HepG2 (cell line): ENCODE data around the gene ZNF782. TPM values are rescaled to one million over a fixed set of nuclear protein-coding genes. Genes with fewer than 3 reads are reported as not detected.

Source experiments
- SOX5 ChIP-seq: IDR thresholded peaks from 2 replicates; pipeline ENCODE4 v1.6.1; 2016; ENCODE audit warnings: borderline replicate concordance
- TBX3 ChIP-seq: fragments of 450-650 bp; IDR thresholded peaks from 2 replicates; pipeline ENCODE4 v1.6.1; 2017; ENCODE audit warnings: antibody characterized with exemption, mild to moderate bottlenecking, inconsistent platforms, borderline replicate concordance
- ZNF33B ChIP-seq: sonication (generic); formaldehyde crosslinking; IDR thresholded peaks from 2 replicates; pipeline ENCODE4 v1.5.1; 2020; ENCODE audit warnings: mild to moderate bottlenecking, missing genetic modification reagents
- ZNF737 ChIP-seq: sonication (generic); formaldehyde crosslinking; IDR thresholded peaks from 2 replicates; pipeline ENCODE4 v1.5.0; 2020; ENCODE audit warnings: missing genetic modification reagents, mild to moderate bottlenecking, borderline replicate concordance
- polyA plus RNA-seq, 8 experiments: library from polyadenylated mRNA; depleted of rRNA in 3 of 8; stranded (reverse) in 7 of 8; unstranded in 1 of 8; fragments of >200 nt; fragmentation: Illumina TruSeq in 4 of 8; extraction: Trizol in 4 of 8; gene quantifications; 2 replicates each; pipeline versions ENCODE4 v1.2.1 to v1.2.3, GENCODE V29; 2011 to 2016; ENCODE audit warnings: low read depth in 4 of 8, missing spikeins in 1 of 8, mixed read lengths in 1 of 8; ENCODE audit not compliant: insufficient read depth in 1 of 8
- total RNA-seq, 5 experiments: library from RNA; depleted of rRNA; stranded (reverse); fragments of >200 nt; fragmentation: Illumina TruSeq; extraction: Trizol; gene quantifications; 2 replicates each; pipeline ENCODE4 v1.2.3, GENCODE V29; 2016; ENCODE audit warnings: low read depth in 1 of 5
- TF ChIP-seq, protein P1 (sequence below): sonication (generic); formaldehyde crosslinking; IDR thresholded peaks from 2 replicates; pipeline ENCODE4 v1.5.0; 2020; ENCODE audit warnings: mild to moderate bottlenecking, missing genetic modification reagents, borderline replicate concordance
- TF ChIP-seq, protein P2 (sequence below): sonication (generic); formaldehyde crosslinking; IDR thresholded peaks from 2 replicates; pipeline ENCODE4 v1.4.0; 2020; ENCODE audit warnings: mild to moderate bottlenecking, missing genetic modification reagents
- TF ChIP-seq, protein P3 (sequence below), 2 experiments: fragments of 450-650 bp in 1 of 2; sonication (generic) in 1 of 2; formaldehyde crosslinking in 1 of 2; IDR thresholded peaks; 2 replicates each; pipeline versions ENCODE4 v1.6.1 to v1.8.0; 2016 to 2022; ENCODE audit warnings: antibody characterized with exemption in 1 of 2, mild to moderate bottlenecking in 1 of 2, missing genetic modification reagents in 1 of 2

Gene ZNF782
- total and polyA plus RNA-seq, 2 of the 13 experiments (the other 11 are each of a cell fraction or from before 2014, with no cell fraction given): 1.4 to 4.9 TPM

DNA sequence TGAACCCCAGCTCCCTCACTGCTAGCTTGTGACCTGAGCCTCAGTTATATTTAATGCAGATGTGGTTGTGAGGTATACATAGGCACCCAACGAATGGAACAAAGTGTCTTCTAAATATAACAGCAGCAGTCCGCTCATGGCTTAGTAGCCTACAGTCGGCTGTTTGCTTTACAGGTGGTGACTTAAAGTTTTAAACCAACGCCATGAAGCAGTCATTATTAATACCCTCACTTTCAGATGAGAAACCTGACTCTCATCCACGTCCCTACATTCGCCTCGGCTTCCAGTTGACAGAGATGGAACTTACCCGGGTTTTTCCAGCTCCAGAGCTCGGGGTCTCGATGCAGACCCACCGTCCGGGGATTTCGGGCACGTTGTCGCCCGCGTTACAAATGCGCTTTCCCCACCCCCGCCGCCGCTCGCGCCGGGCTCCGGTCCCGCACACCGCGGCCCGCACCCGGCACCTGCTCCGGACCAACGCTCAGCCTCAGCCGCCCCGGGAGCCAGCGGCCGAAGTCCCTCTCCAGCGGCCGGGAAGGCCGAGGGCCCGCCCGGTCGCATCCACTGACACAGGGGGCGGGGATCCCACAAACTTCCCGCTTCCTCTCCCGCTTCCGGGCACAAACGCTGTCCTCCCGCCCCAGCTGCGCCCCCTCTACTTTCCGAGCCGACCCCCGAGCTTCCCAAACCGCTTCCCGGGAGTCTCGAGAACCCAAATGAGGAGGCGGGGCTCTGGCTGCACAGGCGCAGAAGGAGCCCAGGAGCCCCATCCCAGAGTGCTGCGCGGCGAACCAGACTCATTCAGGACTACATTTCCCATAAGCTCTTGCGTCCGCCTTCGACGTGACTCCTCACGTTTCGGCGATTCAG is at the start of gene ZNF782 (continued):
- TF ChIP-seq TBX3 (no peak), SOX5 (0 out of 2 replicates have a peak, but pooled peaks have one; percentile 50), ZNF33B (CRISPR knock-in tag) (no peak), ZNF737 (CRISPR knock-in tag) (no peak)
- TF ChIP-seq, protein P1, sequence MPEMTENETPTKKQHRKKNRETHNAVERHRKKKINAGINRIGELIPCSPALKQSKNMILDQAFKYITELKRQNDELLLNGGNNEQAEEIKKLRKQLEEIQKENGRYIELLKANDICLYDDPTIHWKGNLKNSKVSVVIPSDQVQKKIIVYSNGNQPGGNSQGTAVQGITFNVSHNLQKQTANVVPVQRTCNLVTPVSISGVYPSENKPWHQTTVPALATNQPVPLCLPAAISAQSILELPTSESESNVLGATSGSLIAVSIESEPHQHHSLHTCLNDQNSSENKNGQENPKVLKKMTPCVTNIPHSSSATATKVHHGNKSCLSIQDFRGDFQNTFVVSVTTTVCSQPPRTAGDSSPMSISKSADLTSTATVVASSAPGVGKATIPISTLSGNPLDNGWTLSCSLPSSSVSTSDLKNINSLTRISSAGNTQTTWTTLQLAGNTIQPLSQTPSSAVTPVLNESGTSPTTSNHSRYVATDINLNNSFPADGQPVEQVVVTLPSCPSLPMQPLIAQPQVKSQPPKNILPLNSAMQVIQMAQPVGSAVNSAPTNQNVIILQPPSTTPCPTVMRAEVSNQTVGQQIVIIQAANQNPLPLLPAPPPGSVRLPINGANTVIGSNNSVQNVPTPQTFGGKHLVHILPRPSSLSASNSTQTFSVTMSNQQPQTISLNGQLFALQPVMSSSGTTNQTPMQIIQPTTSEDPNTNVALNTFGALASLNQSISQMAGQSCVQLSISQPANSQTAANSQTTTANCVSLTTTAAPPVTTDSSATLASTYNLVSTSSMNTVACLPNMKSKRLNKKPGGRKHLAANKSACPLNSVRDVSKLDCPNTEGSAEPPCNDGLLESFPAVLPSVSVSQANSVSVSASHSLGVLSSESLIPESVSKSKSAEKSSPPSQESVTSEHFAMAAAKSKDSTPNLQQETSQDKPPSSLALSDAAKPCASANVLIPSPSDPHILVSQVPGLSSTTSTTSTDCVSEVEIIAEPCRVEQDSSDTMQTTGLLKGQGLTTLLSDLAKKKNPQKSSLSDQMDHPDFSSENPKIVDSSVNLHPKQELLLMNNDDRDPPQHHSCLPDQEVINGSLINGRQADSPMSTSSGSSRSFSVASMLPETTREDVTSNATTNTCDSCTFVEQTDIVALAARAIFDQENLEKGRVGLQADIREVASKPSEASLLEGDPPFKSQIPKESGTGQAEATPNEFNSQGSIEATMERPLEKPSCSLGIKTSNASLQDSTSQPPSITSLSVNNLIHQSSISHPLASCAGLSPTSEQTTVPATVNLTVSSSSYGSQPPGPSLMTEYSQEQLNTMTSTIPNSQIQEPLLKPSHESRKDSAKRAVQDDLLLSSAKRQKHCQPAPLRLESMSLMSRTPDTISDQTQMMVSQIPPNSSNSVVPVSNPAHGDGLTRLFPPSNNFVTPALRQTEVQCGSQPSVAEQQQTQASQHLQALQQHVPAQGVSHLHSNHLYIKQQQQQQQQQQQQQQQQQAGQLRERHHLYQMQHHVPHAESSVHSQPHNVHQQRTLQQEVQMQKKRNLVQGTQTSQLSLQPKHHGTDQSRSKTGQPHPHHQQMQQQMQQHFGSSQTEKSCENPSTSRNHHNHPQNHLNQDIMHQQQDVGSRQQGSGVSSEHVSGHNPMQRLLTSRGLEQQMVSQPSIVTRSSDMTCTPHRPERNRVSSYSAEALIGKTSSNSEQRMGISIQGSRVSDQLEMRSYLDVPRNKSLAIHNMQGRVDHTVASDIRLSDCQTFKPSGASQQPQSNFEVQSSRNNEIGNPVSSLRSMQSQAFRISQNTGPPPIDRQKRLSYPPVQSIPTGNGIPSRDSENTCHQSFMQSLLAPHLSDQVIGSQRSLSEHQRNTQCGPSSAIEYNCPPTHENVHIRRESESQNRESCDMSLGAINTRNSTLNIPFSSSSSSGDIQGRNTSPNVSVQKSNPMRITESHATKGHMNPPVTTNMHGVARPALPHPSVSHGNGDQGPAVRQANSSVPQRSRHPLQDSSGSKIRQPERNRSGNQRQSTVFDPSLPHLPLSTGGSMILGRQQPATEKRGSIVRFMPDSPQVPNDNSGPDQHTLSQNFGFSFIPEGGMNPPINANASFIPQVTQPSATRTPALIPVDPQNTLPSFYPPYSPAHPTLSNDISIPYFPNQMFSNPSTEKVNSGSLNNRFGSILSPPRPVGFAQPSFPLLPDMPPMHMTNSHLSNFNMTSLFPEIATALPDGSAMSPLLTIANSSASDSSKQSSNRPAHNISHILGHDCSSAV (CRISPR knock-in tag): no peak
- TF ChIP-seq, protein P2, sequence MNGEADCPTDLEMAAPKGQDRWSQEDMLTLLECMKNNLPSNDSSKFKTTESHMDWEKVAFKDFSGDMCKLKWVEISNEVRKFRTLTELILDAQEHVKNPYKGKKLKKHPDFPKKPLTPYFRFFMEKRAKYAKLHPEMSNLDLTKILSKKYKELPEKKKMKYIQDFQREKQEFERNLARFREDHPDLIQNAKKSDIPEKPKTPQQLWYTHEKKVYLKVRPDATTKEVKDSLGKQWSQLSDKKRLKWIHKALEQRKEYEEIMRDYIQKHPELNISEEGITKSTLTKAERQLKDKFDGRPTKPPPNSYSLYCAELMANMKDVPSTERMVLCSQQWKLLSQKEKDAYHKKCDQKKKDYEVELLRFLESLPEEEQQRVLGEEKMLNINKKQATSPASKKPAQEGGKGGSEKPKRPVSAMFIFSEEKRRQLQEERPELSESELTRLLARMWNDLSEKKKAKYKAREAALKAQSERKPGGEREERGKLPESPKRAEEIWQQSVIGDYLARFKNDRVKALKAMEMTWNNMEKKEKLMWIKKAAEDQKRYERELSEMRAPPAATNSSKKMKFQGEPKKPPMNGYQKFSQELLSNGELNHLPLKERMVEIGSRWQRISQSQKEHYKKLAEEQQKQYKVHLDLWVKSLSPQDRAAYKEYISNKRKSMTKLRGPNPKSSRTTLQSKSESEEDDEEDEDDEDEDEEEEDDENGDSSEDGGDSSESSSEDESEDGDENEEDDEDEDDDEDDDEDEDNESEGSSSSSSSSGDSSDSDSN (CRISPR knock-in tag): peak; percentile 94
- TF ChIP-seq, protein P3, sequence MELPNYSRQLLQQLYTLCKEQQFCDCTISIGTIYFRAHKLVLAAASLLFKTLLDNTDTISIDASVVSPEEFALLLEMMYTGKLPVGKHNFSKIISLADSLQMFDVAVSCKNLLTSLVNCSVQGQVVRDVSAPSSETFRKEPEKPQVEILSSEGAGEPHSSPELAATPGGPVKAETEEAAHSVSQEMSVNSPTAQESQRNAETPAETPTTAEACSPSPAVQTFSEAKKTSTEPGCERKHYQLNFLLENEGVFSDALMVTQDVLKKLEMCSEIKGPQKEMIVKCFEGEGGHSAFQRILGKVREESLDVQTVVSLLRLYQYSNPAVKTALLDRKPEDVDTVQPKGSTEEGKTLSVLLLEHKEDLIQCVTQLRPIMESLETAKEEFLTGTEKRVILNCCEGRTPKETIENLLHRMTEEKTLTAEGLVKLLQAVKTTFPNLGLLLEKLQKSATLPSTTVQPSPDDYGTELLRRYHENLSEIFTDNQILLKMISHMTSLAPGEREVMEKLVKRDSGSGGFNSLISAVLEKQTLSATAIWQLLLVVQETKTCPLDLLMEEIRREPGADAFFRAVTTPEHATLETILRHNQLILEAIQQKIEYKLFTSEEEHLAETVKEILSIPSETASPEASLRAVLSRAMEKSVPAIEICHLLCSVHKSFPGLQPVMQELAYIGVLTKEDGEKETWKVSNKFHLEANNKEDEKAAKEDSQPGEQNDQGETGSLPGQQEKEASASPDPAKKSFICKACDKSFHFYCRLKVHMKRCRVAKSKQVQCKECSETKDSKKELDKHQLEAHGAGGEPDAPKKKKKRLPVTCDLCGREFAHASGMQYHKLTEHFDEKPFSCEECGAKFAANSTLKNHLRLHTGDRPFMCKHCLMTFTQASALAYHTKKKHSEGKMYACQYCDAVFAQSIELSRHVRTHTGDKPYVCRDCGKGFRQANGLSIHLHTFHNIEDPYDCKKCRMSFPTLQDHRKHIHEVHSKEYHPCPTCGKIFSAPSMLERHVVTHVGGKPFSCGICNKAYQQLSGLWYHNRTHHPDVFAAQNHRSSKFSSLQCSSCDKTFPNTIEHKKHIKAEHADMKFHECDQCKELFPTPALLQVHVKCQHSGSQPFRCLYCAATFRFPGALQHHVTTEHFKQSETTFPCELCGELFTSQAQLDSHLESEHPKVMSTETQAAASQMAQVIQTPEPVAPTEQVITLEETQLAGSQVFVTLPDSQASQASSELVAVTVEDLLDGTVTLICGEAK (IDR thresholded peaks at IDR 0.05): no peak
- TF ChIP-seq, protein P3 (CRISPR knock-in tag; IDR thresholded peaks at IDR 0.05): peak; percentile 41; the same call in 1 of the 2 replicates
